Central memory CD8-positive, alpha-beta T cell (primary cell): ENCODE results near the gene PGBD2.
A peak's percentile ranks its signal among the peaks of the same experiment; 100 is the strongest.
"Not testable (repeated sequence)": the region's sequence is repeated elsewhere in the genome, so short reads cannot be mapped to it uniquely, and the experiment has no call there.

Experiments used
- ATAC-seq: fragments of 150-1000 bp; cut with Tn5 transposase; replicated peaks from 2 replicates; pipeline ENCODE4 v1.10.0; 2022; ENCODE audit warnings: mild to moderate bottlenecking, moderate FRiP score, moderate number of reproducible peaks; ENCODE audit not compliant: poor library complexity, severe bottlenecking; ENCODE audit errors: extremely low read depth
- DNase-seq, 2 donors: peaks; one replicate each; pipeline ENCODE4 v3.0.0; 2021; ENCODE audit warnings: low spot score in 2 of 2
- H3K27ac Mint-ChIP-seq: one replicate; pipeline ENCODE4 v1.8.0; 2022; ENCODE audit warnings: low read depth, mild to moderate bottlenecking, moderate library complexity, mixed read lengths
- H3K27me3 Mint-ChIP-seq: one replicate; pipeline ENCODE4 v1.8.0; 2022; ENCODE audit warnings: mixed read lengths
- H3K36me3 Mint-ChIP-seq: one replicate; pipeline ENCODE4 v1.8.0; 2022; ENCODE audit warnings: mild to moderate bottlenecking, moderate library complexity, mixed read lengths; ENCODE audit not compliant: insufficient read depth
- H3K4me1 Mint-ChIP-seq: one replicate; pipeline ENCODE4 v1.8.0; 2022; ENCODE audit warnings: mixed read lengths
- H3K4me3 Mint-ChIP-seq: one replicate; pipeline ENCODE4 v1.8.0; 2022; ENCODE audit warnings: mild to moderate bottlenecking, moderate library complexity, mixed read lengths
- H3K9me3 Mint-ChIP-seq: one replicate; pipeline ENCODE4 v1.8.0; 2022; ENCODE audit warnings: mixed read lengths

The PGBD2 gene

DNA sequence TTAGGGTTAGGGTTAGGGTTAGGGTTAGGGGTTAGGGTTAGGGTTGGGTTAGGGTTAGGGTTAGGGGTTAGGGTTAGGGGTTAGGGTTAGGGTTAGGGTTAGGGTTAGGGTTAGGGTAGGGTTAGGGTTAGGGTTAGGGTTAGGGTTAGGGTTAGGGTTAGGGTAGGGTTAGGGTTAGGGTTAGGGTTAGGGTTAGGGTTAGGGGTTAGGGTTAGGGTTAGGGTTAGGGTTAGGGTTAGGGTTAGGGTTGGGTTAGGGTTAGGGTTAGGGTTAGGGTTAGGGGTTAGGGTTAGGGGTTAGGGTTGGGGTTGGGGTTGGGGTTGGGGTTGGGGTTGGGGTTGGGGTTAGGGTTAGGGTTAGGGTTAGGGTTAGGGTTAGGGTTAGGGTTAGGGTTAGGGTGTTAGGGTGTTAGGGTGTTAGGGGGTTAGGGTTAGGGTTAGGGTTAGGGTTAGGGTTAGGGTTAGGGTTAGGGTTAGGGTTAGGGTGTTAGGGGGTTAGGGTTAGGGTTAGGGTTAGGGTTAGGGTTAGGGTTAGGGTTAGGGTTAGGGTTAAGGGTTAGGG, 39.9 kb downstream of the PGBD2 start:
- peak; percentile 53 for ATAC-seq
- DNase-seq, H3K36me3 Mint-ChIP-seq, H3K27ac Mint-ChIP-seq, H3K4me3 Mint-ChIP-seq, H3K4me1 Mint-ChIP-seq, H3K9me3 Mint-ChIP-seq, H3K27me3 Mint-ChIP-seq: not testable (repeated sequence)
